CD4-positive, alpha-beta T cell (primary cell): ENCODE measurements around the gene MITF. TPM values are rescaled to one million over a fixed set of nuclear protein-coding genes. Genes with fewer than 3 reads are reported as not detected.

Source experiments
- ATAC-seq: fragments of 200-7000 bp; cut with Tn5 transposase; one replicate; pipeline ENCODE4 v1.10.0; 2022; ENCODE audit warnings: mild to moderate bottlenecking; ENCODE audit not compliant: poor library complexity
- CTCF ChIA-PET: fragments of 350-600 bp; sonication (Branson Sonifier 250); formaldehyde crosslinking; loops from one replicate; lab custom pipeline; 2021; ENCODE audit warnings: antibody characterized with exemption, inconsistent platforms; lab: Charles Lee
- POLR2A ChIA-PET: fragments of 350-600 bp; sonication (Branson Sonifier 250); formaldehyde crosslinking; loops from one replicate; lab custom pipeline; 2021; ENCODE audit warnings: antibody characterized with exemption, inconsistent platforms; lab: Charles Lee
- DNase-seq, 14 experiments: peaks; one replicate each; pipeline ENCODE4 v3.0.0-alpha.2; 2013 to 2020; ENCODE audit warnings: mixed read lengths in 2 of 14
- H3K27ac ChIP-seq, 2 donors: one replicate each; pipeline versions ENCODE4 v1.5.1 to v1.7.0; 2013; ENCODE audit warnings: low read length in 2 of 2, low read depth in 1 of 2, mild to moderate bottlenecking in 1 of 2
- H3K27me3 ChIP-seq, 2 experiments: 1 replicate in 1 of 2; 2 replicates in 1 of 2; pipeline versions ENCODE4 v1.6.1 to v1.7.0; 2013; ENCODE audit warnings: low read length in 2 of 2, control low read depth in 1 of 2, mild to moderate bottlenecking in 1 of 2, moderate library complexity in 1 of 2; ENCODE audit not compliant: insufficient read depth in 2 of 2, control insufficient read depth in 1 of 2
- H3K36me3 ChIP-seq: one replicate; pipeline ENCODE4 v1.6.1; 2013; ENCODE audit warnings: low read length, control low read depth; ENCODE audit not compliant: insufficient read depth
- H3K4me1 ChIP-seq: one replicate; pipeline ENCODE4 v1.6.1; 2013; ENCODE audit warnings: low read length, control low read depth; ENCODE audit not compliant: insufficient read depth
- H3K4me3 ChIP-seq: one replicate; pipeline ENCODE4 v1.5.1; 2013; ENCODE audit warnings: mild to moderate bottlenecking, low read length, moderate library complexity
- H3K9me3 ChIP-seq, 2 experiments: 1 replicate in 1 of 2; 2 replicates in 1 of 2; pipeline versions ENCODE4 v1.6.1 to v1.7.0; 2013; ENCODE audit warnings: low read length in 2 of 2, mild to moderate bottlenecking in 2 of 2, control low read depth in 1 of 2, moderate library complexity in 1 of 2; ENCODE audit not compliant: control insufficient read depth in 1 of 2, insufficient read depth in 1 of 2
- H3K27ac Mint-ChIP-seq: one replicate; pipeline ENCODE4 v1.8.0; 2020; ENCODE audit warnings: mixed read lengths
- H3K27me3 Mint-ChIP-seq: one replicate; pipeline ENCODE4 v1.8.0; 2021; ENCODE audit warnings: mixed read lengths
- H3K36me3 Mint-ChIP-seq: one replicate; pipeline ENCODE4 v1.8.0; 2021; ENCODE audit warnings: low read depth, mixed read lengths
- H3K4me1 Mint-ChIP-seq: one replicate; pipeline ENCODE4 v1.8.0; 2021; ENCODE audit warnings: low read depth, mixed read lengths
- H3K4me3 Mint-ChIP-seq: one replicate; pipeline ENCODE4 v1.8.0; 2020; ENCODE audit warnings: mild to moderate bottlenecking, mixed read lengths
- H3K9me3 Mint-ChIP-seq: one replicate; pipeline ENCODE4 v1.8.0; 2020; ENCODE audit warnings: mixed read lengths
- intact Hi-C, 2 experiments: fragments of 100-400 bp; cut with DNase I in 1 of 2; cut with micrococcal nuclease in 1 of 2; formaldehyde crosslinking; loops; one replicate each; pipeline versions ENCODE4 v1.15.1 to v1.9.0; 2023 to 2025; cut with DNase I, micrococcal nuclease
- total RNA-seq, 174 experiments: library from RNA in 2 of 174; stranded (reverse) in 2 of 174; gene quantifications; one replicate each; pipeline ENCODE4 v1.2.3 and lab custom pipeline; 2021 to 2026
- TF ChIP-seq, protein P1 (sequence below): fragments of 200-600 bp; IDR thresholded peaks from one replicate; pipeline ENCODE4 v1.8.0; 2022; ENCODE audit warnings: antibody characterized with exemption, mild to moderate bottlenecking

Gene MITF
- total RNA-seq, 2 experiments from 2014 or later = not detected

DNA sequence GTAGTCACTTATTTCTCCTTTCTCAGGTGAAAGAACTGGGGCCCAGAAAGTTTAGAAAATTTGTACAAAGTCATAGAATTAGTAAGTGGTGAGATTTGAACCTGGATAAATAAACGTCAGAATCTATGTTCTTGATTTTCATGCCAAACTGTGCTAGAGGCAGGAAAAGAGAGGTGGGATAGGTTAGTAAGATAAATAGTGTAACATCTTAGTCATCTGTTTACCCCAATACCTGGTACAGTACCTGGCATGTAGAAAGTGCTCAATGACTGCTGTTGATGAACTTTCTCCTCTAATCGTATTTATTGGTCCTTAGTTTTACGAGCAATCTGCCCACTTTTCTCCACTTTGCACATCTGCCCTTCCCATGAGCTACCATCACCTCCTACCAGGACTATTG is 124.9 kb downstream of the MITF start:
- Mint-ChIP-seq H3K27ac (no peak overlapping the region), H3K27me3 (no peaks in the 10 kb centered on the region), H3K9me3 (no peaks in the 10 kb centered on the region), H3K4me1 (no peaks in the 10 kb centered on the region), H3K36me3 (no peaks in the 10 kb centered on the region), H3K4me3 (no peak overlapping the region)
- intact Hi-C loops = no loop called here
- TF ChIP-seq, protein P1, sequence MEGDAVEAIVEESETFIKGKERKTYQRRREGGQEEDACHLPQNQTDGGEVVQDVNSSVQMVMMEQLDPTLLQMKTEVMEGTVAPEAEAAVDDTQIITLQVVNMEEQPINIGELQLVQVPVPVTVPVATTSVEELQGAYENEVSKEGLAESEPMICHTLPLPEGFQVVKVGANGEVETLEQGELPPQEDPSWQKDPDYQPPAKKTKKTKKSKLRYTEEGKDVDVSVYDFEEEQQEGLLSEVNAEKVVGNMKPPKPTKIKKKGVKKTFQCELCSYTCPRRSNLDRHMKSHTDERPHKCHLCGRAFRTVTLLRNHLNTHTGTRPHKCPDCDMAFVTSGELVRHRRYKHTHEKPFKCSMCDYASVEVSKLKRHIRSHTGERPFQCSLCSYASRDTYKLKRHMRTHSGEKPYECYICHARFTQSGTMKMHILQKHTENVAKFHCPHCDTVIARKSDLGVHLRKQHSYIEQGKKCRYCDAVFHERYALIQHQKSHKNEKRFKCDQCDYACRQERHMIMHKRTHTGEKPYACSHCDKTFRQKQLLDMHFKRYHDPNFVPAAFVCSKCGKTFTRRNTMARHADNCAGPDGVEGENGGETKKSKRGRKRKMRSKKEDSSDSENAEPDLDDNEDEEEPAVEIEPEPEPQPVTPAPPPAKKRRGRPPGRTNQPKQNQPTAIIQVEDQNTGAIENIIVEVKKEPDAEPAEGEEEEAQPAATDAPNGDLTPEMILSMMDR = no peak
- Histone ChIP-seq H3K36me3 (no peaks in the 10 kb centered on the region), H3K4me1 (no peaks in the 10 kb centered on the region), H3K27ac (no peak overlapping the region), H3K4me3 (no peak overlapping the region), H3K9me3 (no peaks in the 10 kb centered on the region), H3K27me3 (no peaks in the 10 kb centered on the region)
- ChIA-PET CTCF (no interaction called here), POLR2A (no interaction called here)
- no peak for ATAC-seq
- no peak for DNase-seq

DNA sequence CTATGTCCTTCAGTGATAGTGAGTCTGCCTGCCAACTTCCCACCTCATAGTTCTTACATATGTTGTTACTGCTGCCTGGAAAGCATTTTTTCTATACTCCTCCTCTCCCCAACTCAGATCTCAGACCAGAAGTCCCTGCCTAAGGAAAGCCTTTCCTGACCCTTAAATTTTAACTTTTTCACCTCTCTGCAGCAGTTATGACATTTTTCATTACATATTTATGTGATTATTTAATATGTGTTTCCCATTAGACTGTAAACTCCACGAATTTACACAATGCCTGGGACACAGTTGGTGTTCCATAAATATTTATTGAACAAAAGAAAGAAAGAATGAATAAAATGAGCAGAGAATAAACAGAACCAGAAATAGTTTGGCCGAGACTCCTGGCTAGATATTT is 125.5 kb downstream of the MITF start:
- H3K9me3 ChIP-seq = no peaks in the 10 kb centered on the region
- TF ChIP-seq, protein P1 = no peak
- CTCF ChIA-PET = no interaction called here
- no peaks in the 10 kb centered on the region for H3K27me3 Mint-ChIP-seq
- ATAC-seq (no peak), DNase-seq (no peak)
- POLR2A ChIA-PET = no interaction called here
- H3K4me1 ChIP-seq = no peaks in the 10 kb centered on the region
- intact Hi-C loops = no loop called here
- no peak overlapping the region for H3K4me3 ChIP-seq
- no peak overlapping the region for H3K27ac ChIP-seq
- H3K27ac Mint-ChIP-seq = no peak overlapping the region
- no peaks in the 10 kb centered on the region for H3K36me3 ChIP-seq
- H3K9me3 Mint-ChIP-seq = no peaks in the 10 kb centered on the region
- H3K4me3 Mint-ChIP-seq = no peak overlapping the region
- H3K36me3 Mint-ChIP-seq = no peaks in the 10 kb centered on the region
- H3K4me1 Mint-ChIP-seq = no peaks in the 10 kb centered on the region
- no peaks in the 10 kb centered on the region for H3K27me3 ChIP-seq

DNA sequence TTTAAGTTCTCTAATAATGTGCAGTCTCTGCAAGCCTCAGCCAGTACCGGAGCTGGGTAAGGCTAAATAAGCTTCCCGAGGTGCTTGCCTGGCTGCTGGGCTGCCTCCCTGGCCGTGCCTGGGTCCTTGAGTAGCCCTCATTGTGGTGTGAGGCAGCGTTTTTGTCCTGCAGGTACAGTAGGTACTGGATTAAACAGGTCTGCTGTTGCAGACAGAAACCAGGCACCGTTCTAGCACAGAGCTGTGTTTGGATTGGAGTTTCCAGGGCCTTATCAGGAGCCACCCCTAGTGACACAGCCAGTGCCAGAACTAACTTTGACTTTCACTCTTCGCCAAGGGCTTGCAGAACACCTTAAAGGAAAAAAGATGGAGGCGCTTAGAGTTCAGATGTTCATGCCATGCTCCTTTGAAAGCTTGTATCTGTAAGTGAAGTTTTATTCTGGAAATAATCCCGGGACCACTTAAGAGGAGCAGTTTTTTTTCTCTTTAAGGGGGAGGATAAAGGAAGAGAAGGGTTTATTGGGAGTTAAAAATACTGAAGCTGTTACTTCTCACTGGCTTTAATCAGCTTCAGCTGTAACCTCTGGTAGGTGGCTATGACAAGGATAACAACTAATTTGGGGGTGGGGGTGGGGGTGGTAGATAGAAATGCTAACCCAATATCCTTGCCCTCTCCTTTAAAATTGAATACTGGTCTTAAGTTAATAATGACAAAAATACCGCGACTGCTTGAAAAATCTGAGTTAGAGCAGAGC is 126.8 kb downstream of the MITF start:
- H3K36me3 ChIP-seq = no peaks in the 10 kb centered on the region
- ATAC-seq = no peak
- no peaks in the 10 kb centered on the region for H3K4me1 Mint-ChIP-seq
- no peak overlapping the region for H3K4me3 Mint-ChIP-seq
- DNase-seq = no peak
- no peaks in the 10 kb centered on the region for H3K4me1 ChIP-seq
- intact Hi-C loops = no loop called here
- ChIA-PET POLR2A (no interaction called here), CTCF (interaction anchor here (0.7 kb wide), 1 partner anchor 14 kb away, joined by 5 read pairs; no protein-coding TSS in a partner anchor)
- no peaks in the 10 kb centered on the region for H3K27me3 ChIP-seq
- H3K9me3 ChIP-seq = no peaks in the 10 kb centered on the region
- TF ChIP-seq, protein P1 = no peak
- H3K36me3 Mint-ChIP-seq = no peaks in the 10 kb centered on the region
- H3K27ac ChIP-seq = no peak overlapping the region
- H3K9me3 Mint-ChIP-seq = no peaks in the 10 kb centered on the region
- no peak overlapping the region for H3K4me3 ChIP-seq
- no peaks in the 10 kb centered on the region for H3K27me3 Mint-ChIP-seq
- no peak overlapping the region for H3K27ac Mint-ChIP-seq
